SU-DHL-6 (cell line): Measurements from ENCODE around the gene GNRH2.

ENCODE experiments used
- H2AFZ ChIP-seq: fragments of 200-600 bp; sonication (generic); 2 replicates; pipeline ENCODE4 v1.6.1; 2014; ENCODE audit warnings: low read depth, mild to moderate bottlenecking, moderate library complexity, mixed read lengths, antibody characterized with exemption, low read length; ENCODE audit not compliant: severe bottlenecking
- H3F3A ChIP-seq: fragments of 200-600 bp; shearing (Covaris generic); 2 replicates; pipeline ENCODE4 v1.6.0; 2016; ENCODE audit warnings: antibody characterized with exemption, mild to moderate bottlenecking; ENCODE audit not compliant: insufficient read depth
- H3K27ac ChIP-seq: fragments of 200-600 bp; sonication (generic); 2 replicates; pipeline ENCODE4 v1.5.1; 2016; ENCODE audit warnings: low read depth, mild to moderate bottlenecking, low read length, moderate library complexity, mixed read lengths
- H3K27me3 ChIP-seq: fragments of 200-600 bp; sonication (generic), shearing (Covaris generic); 2 replicates; pipeline ENCODE4 v1.6.0; 2014; ENCODE audit warnings: mild to moderate bottlenecking, low read length
- H3K36me3 ChIP-seq: fragments of 200-600 bp; sonication (generic); 2 replicates; pipeline ENCODE4 v1.6.1; 2014; ENCODE audit warnings: mild to moderate bottlenecking, low read length, mixed read lengths
- H3K4me2 ChIP-seq: fragments of 300-600, 200-600 bp; shearing (Covaris generic), sonication (generic); 2 replicates; pipeline ENCODE4 v1.6.0; 2014; ENCODE audit warnings: low read length, low read depth, mild to moderate bottlenecking; ENCODE audit not compliant: poor library complexity, severe bottlenecking
- H3K4me3 ChIP-seq: fragments of 200-600 bp; sonication (generic); 2 replicates; pipeline ENCODE4 v1.5.1; 2014; ENCODE audit warnings: antibody characterized with exemption, low read length, mild to moderate bottlenecking, mixed read lengths; ENCODE audit not compliant: insufficient read depth, poor library complexity, severe bottlenecking
- H3K79me2 ChIP-seq: fragments of 200-600 bp; sonication (generic); 2 replicates; pipeline ENCODE4 v1.6.1; 2014; ENCODE audit warnings: mild to moderate bottlenecking, low read length, moderate library complexity; ENCODE audit not compliant: insufficient read depth
- H3K9ac ChIP-seq: fragments of 200-600 bp; sonication (generic); 2 replicates; pipeline ENCODE4 v1.7.0; 2014; ENCODE audit warnings: mild to moderate bottlenecking, low read length
- H3K9me2 ChIP-seq: fragments of 200-600 bp; sonication (generic); replicated peaks from 2 replicates; pipeline ENCODE4 v1.6.1; 2014; ENCODE audit warnings: low read length; ENCODE audit not compliant: insufficient read depth
- H3K9me3 ChIP-seq: fragments of 200-600 bp; sonication (generic); 2 replicates; pipeline ENCODE4 v1.6.1; 2014; ENCODE audit warnings: low read length, mixed read lengths; ENCODE audit not compliant: insufficient read depth
- H4K20me1 ChIP-seq: fragments of 200-600 bp; sonication (generic); 2 replicates; pipeline ENCODE4 v1.6.1; 2014; ENCODE audit warnings: low read depth, mild to moderate bottlenecking, antibody characterized with exemption, low read length, moderate library complexity, mixed read lengths
- CTCF ChIP-seq: fragments of 200-600 bp; sonication (generic); IDR thresholded peaks from one replicate; pipeline ENCODE4 v1.5.1; 2017; ENCODE audit warnings: antibody characterized with exemption, mild to moderate bottlenecking, low read length, moderate library complexity; ENCODE audit not compliant: insufficient read depth, poor library complexity, severe bottlenecking
- EZH2phosphoT487 ChIP-seq: fragments of 200-600 bp; sonication (generic), shearing (Covaris generic); conservative IDR thresholded peaks from 2 replicates; pipeline ENCODE4 v1.6.1; 2018; ENCODE audit warnings: mild to moderate bottlenecking, antibody characterized with exemption, low read length, moderate library complexity, mixed read lengths

Gene GNRH2

GRCh38 chr20:3094848-3095629 lies 51.6 kb downstream of the GNRH2 start:
- Histone ChIP-seq H4K20me1 (no peaks in the 10 kb centered on the region), H2AFZ (no peak overlapping the region), H3K9me2 (no peaks in the 10 kb centered on the region), H3K4me3 (no peak overlapping the region), H3K9ac (no peak overlapping the region), H3K27me3 (no peaks in the 10 kb centered on the region), H3K27ac (no peak overlapping the region), H3K4me2 (no peak overlapping the region), H3K79me2 (no peaks in the 10 kb centered on the region), H3K36me3 (no peaks in the 10 kb centered on the region), H3K9me3 (no peaks in the 10 kb centered on the region), H3F3A (no peaks in the 10 kb centered on the region)
- no peak for TF ChIP-seq CTCF
- no peak for TF ChIP-seq EZH2phosphoT487
